MG63 (cell line): ENCODE data around the gene TAS1R1. TPM values are rescaled to one million over a fixed set of nuclear protein-coding genes. Genes with fewer than 3 reads are reported as not detected.
"Not testable (repeated sequence)": the region's sequence is repeated elsewhere in the genome, so short reads cannot be mapped to it uniquely, and the experiment has no call there.

Experiments
- DNase-seq: peaks from one replicate; pipeline ENCODE4 v3.0.0-alpha.2; 2020
- H3K27me3 ChIP-seq: fragments of 250-450 bp; sonication (Bioruptor Pico); 2 replicates; pipeline ENCODE4 v1.5.1; 2020; ENCODE audit warnings: mild to moderate bottlenecking, moderate library complexity
- H3K36me3 ChIP-seq: fragments of 250-450 bp; sonication (Bioruptor Pico); 2 replicates; pipeline ENCODE4 v1.5.1; 2020; ENCODE audit warnings: mild to moderate bottlenecking, moderate library complexity
- H3K4me3 ChIP-seq: fragments of 250-450 bp; sonication (Bioruptor Pico); 2 replicates; pipeline ENCODE4 v1.5.1; 2020; ENCODE audit warnings: mild to moderate bottlenecking, moderate library complexity
- H3K9me3 ChIP-seq: fragments of 250-450 bp; sonication (Bioruptor Pico); 2 replicates; pipeline ENCODE4 v1.5.1; 2020; ENCODE audit warnings: mild to moderate bottlenecking, moderate library complexity
- total RNA-seq: library from RNA; depleted of rRNA; stranded (reverse); fragments of >200 nt; shearing (Covaris generic); gene quantifications from 2 replicates; pipeline ENCODE4 v1.2.3, GENCODE V29; 2014; ENCODE audit warnings: low replicate concordance

Gene TAS1R1
- total RNA-seq, 1 experiment from 2014 or later, result not detected

DNA sequence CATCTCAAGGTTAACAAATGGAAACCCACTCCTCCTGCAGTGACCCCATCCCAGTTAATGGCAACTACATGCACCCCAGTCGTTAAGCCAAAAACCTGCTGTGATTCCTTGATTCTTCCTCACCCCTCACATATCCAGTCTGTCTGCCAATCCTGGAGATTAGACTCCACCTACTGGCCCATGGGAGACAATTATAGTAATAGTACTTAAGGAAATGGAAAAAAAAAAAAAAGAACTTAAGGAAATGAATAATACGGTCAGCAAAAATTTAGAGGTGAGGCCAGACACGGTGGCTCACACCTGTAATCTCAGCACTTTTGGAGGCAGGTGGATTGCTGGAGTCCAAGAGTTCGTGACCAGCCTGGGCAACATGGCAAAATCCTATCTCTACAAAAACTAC lies 7.8 kb upstream of the TAS1R1 start:
- Histone ChIP-seq H3K4me3 (no peak overlapping the region), H3K36me3 (peaks cover 65% of the 10 kb centered on the region), H3K9me3 (no peaks in the 10 kb centered on the region), H3K27me3 (no peaks in the 10 kb centered on the region)
- no peak for DNase-seq

- Histone ChIP-seq H3K4me3 (peak within 1 kb of the TSS; percentile 91), H3K36me3 (peaks cover 19% of the 10 kb centered on the region), H3K27me3 (no peaks in the 10 kb centered on the region), H3K9me3 (no peaks in the 10 kb centered on the region)
- peak; percentile 92 for DNase-seq
Observed at GRCh38 chr1:6554031-6554906, 838 bp upstream of the TAS1R1 start, which contains the start of gene NOL9. Gene NOL9, minus strand, starts transcription at chr1:6554513. Its CDS starts 11 bp downstream, at chr1:6554502.

DNA sequence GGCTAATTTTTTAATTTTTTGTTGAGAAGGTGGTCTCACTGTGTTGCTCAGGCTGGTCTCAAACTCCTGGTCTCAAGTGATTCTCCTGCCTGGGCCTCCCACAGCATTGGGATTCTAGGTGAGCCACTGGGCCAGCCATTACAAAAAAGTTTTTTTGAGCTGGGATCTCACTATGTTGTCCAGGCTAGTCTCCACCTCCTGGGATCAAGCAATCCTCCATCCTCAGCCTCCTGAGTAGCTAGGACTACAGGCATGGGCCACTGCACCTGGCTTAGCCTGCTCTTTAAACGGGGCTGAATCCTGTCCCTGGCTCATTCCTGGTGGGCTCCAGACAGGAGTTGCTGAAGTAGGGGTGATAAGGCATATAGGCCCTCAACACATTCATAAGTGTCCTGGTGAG lies 2.5 kb downstream of the TAS1R1 start:
- no peaks in the 10 kb centered on the region for H3K9me3 ChIP-seq
- no peak overlapping the region for H3K4me3 ChIP-seq
- H3K36me3 ChIP-seq, result 0 out of 2 replicates have a peak, but pooled peaks cover 2% of the 10 kb centered on the region
- H3K27me3 ChIP-seq, result no peaks in the 10 kb centered on the region
- DNase-seq, result no peak

DNA sequence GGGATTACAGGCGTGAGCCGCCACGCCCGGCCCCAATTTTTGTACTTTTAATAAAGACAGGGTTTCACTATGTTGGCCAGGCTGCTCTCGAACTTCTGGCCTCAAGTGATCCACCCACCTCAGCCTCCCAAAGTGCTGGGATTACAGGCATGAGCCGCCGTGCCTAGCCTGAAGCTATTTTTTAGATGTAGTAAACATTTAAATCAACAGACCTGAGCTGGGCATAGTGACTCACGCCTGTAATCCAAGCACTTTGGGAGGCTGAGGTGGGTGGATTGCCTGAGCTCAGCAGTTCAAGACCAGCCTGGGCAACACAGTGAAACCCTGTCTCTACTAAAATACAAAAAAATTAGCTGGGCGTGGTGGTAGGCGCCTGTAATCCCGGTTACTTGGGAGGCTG lies 4.1 kb downstream of the TAS1R1 start:
- H3K4me3 ChIP-seq, H3K27me3 ChIP-seq, H3K9me3 ChIP-seq, H3K36me3 ChIP-seq: not testable (repeated sequence)
- peak; percentile 33 for DNase-seq

DNA sequence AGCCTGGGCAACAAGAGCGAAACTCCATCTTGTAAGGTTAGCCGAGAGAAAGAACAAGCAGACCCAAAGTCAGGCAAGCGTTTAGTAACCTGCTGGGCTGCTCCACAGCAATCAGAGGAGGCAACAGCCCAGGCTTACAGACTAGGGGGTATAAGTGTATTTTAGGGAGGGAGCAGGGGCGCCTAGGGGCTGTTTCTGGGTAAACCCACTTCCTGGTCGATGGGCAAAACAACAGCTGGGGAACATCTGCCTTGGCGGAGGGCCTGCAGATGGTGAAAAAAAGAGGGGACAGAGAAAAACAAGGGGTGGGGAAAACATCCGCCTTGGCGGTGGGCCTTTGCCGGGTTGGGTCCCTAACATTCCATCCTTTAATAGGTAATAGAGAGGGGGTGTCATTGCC lies 5.2 kb downstream of the TAS1R1 start:
- H3K27me3 ChIP-seq, result no peaks in the 10 kb centered on the region
- H3K4me3 ChIP-seq, result no peak overlapping the region
- DNase-seq, result no peak
- H3K9me3 ChIP-seq, result no peaks in the 10 kb centered on the region
- no peaks in the 10 kb centered on the region for H3K36me3 ChIP-seq

DNA sequence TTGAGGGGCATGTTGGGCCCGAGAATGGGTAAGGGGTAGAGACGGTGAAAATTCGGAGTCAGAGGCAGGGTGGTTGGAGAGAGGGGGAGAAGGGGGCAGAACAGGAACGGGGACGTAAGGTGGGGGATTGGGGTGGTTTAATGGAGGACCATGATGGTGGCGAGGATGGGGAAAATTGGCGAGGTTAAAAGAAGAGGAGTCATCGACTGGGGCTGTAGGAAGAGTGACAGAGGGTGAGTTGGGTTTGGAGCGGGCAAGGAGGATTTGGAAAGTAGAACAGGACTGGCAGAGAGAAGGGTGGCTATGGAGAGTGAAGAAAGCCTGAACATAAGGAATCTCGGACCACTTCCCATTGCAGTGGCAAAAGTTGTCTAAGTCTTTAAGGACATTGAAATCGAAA lies 13.9 kb downstream of the TAS1R1 start:
- Histone ChIP-seq H3K27me3 (no peaks in the 10 kb centered on the region), H3K4me3 (no peak overlapping the region)
- DNase-seq, result no peak

GRCh38 chr1:6570100-6570499 lies 15.0 kb downstream of the TAS1R1 start:
- Histone ChIP-seq H3K36me3 (no peaks in the 10 kb centered on the region), H3K9me3 (no peaks in the 10 kb centered on the region), H3K27me3 (no peaks in the 10 kb centered on the region), H3K4me3 (no peak overlapping the region)
- no peak for DNase-seq

More for the DNA sequence above, 13.9 kb downstream of the TAS1R1 start:
- Histone ChIP-seq H3K36me3 (no peaks in the 10 kb centered on the region), H3K9me3 (no peaks in the 10 kb centered on the region)

DNA sequence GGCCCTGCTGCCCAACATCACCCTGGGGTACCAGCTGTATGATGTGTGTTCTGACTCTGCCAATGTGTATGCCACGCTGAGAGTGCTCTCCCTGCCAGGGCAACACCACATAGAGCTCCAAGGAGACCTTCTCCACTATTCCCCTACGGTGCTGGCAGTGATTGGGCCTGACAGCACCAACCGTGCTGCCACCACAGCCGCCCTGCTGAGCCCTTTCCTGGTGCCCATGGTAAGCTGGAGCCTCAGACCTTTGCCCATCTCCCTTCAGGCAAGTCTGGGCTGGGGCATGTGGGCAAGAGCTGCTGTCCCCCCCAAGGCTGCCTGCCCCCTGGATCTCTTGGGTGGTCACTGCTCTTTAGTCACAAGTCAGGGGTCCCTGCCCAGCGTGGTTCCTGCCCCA lies 15.9 kb downstream of the TAS1R1 start:
- no peaks in the 10 kb centered on the region for H3K27me3 ChIP-seq
- no peak for DNase-seq
- no peaks in the 10 kb centered on the region for H3K9me3 ChIP-seq
- H3K4me3 ChIP-seq, result no peak overlapping the region
- no peaks in the 10 kb centered on the region for H3K36me3 ChIP-seq

DNA sequence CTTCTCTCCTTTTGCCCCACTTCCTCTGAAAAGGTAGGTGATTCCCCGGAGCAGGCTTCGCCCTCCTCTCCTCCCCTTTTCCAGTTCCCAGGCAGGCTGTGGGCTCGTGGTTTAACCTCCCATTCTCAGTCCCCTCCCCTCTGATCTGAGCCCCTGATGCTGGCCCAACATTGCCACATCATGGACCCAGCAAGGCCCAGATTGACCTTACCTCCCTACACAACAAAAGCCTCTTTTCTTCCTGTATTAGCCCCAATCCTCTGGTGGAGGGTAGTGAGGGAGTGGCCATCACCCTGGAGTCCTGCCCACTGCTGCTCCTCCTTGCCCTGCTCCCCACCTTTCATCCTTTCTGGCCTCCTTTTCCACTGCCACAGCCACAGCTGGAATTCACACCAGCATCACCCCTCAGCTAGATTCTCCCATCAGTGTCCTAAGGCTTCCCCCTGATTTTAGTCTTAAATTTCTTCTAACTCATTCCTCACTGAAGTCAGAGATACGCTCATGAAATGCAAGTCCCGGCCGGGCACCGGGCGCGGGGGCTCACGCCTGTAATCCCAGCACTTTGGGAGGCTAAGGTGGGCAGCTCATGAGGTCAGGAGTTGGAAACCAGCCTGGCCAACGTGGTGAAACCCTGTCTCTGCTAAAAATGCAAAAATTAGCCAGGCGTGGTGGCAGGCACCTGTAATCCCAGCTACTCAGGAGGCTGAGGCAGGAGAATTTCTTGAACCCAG lies 17.7 kb downstream of the TAS1R1 start:
- Histone ChIP-seq H3K27me3 (no peaks in the 10 kb centered on the region), H3K36me3 (no peaks in the 10 kb centered on the region), H3K9me3 (no peaks in the 10 kb centered on the region), H3K4me3 (no peak overlapping the region)
- no peak for DNase-seq

- no peak overlapping the region for H3K4me3 ChIP-seq
- H3K36me3 ChIP-seq, result no peaks in the 10 kb centered on the region
- H3K27me3 ChIP-seq, result no peaks in the 10 kb centered on the region
- DNase-seq, result no peak
- H3K9me3 ChIP-seq, result no peaks in the 10 kb centered on the region
Observed at GRCh38 chr1:6574025-6574620, 19.0 kb downstream of the TAS1R1 start.

DNA sequence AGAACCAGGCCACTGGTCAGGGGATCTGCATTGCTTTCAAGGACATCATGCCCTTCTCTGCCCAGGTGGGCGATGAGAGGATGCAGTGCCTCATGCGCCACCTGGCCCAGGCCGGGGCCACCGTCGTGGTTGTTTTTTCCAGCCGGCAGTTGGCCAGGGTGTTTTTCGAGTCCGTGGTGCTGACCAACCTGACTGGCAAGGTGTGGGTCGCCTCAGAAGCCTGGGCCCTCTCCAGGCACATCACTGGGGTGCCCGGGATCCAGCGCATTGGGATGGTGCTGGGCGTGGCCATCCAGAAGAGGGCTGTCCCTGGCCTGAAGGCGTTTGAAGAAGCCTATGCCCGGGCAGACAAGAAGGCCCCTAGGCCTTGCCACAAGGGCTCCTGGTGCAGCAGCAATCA lies 19.7 kb downstream of the TAS1R1 start:
- no peaks in the 10 kb centered on the region for H3K27me3 ChIP-seq
- no peaks in the 10 kb centered on the region for H3K36me3 ChIP-seq
- no peaks in the 10 kb centered on the region for H3K9me3 ChIP-seq
- H3K4me3 ChIP-seq, result no peak overlapping the region
- no peak for DNase-seq

GRCh38 chr1:6577831-6578525 lies 22.9 kb downstream of the TAS1R1 start:
- no peak for DNase-seq
- Histone ChIP-seq H3K36me3 (no peaks in the 10 kb centered on the region), H3K9me3 (no peaks in the 10 kb centered on the region), H3K27me3 (no peaks in the 10 kb centered on the region), H3K4me3 (no peak overlapping the region)

GRCh38 chr1:6578624-6579373 lies 23.7 kb downstream of the TAS1R1 start:
- no peaks in the 10 kb centered on the region for H3K9me3 ChIP-seq
- DNase-seq, result no peak
- no peaks in the 10 kb centered on the region for H3K36me3 ChIP-seq
- H3K27me3 ChIP-seq, result no peaks in the 10 kb centered on the region
- no peak overlapping the region; the same call in 1 of the 2 replicates for H3K4me3 ChIP-seq

DNA sequence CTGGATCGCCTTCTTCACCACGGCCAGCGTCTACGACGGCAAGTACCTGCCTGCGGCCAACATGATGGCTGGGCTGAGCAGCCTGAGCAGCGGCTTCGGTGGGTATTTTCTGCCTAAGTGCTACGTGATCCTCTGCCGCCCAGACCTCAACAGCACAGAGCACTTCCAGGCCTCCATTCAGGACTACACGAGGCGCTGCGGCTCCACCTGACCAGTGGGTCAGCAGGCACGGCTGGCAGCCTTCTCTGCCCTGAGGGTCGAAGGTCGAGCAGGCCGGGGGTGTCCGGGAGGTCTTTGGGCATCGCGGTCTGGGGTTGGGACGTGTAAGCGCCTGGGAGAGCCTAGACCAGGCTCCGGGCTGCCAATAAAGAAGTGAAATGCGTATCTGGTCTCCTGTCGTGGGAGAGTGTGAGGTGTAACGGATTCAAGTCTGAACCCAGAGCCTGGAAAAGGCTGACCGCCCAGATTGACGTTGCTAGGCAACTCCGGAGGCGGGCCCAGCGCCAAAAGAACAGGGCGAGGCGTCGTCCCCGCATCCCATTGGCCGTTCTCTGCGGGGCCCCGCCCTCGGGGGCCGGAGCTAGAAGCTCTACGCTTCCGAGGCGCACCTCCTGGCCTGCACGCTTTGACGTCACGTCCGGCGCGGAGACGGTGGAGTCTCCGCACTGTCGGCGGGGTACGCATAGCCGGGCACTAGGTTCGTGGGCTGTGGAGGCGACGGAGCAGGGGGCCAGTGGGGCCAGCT lies 24.4 kb downstream of the TAS1R1 start, which contains the start of gene ZBTB48:
Gene ZBTB48 (plus strand): TSS at position 621 of the 745 bp plus-strand sequence. CDS start 616 bp downstream, outside the sequence.
- no peaks in the 10 kb centered on the region for H3K9me3 ChIP-seq
- peak; percentile 99 for DNase-seq
- peak within 1 kb of the TSS; percentile 86 for H3K4me3 ChIP-seq
- H3K36me3 ChIP-seq, result no peaks in the 10 kb centered on the region
- H3K27me3 ChIP-seq, result no peaks in the 10 kb centered on the region

DNA sequence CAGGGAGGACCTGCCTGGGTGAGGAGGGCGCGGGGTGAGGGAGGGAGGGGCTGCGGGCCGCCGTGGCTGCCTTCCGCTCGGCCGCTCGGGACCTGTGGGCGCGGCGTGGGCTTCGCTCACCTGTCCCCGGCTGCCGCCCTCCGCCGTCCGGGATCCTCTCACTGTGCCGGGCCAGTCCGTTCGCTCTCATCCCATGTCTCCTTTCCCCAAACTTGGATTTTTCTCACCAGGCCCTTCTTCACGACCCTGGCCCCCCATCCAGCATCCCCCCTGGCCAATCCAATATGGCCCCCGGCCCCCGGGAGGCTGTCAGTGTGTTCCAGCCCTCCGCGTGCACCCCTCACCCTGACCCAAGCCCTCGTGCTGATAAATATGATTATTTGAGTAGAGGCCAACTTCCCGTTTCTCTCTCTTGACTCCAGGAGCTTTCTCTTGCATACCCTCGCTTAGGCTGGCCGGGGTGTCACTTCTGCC lies 25.0 kb downstream of the TAS1R1 start:
- peak overlapping the region; percentile 86 for H3K4me3 ChIP-seq
- H3K27me3 ChIP-seq, result no peaks in the 10 kb centered on the region
- H3K9me3 ChIP-seq, result no peaks in the 10 kb centered on the region
- no peaks in the 10 kb centered on the region for H3K36me3 ChIP-seq
- no peak for DNase-seq
